Adrenal gland (tissue), 12 donors: ENCODE data around the gene STRN3. TPM values are rescaled to one million over a fixed set of nuclear protein-coding genes. Genes with fewer than 3 reads are reported as not detected.
"Not testable (repeated sequence)": the region's sequence is repeated elsewhere in the genome, so short reads cannot be mapped to it uniquely, and the experiment has no call there.

ENCODE experiments used
- DNase-seq, 7 donors: peaks; one replicate each; pipeline ENCODE4 v3.0.0-alpha.2; 2019 to 2020
- H3K27ac ChIP-seq, 5 donors: fragments of 200-600 bp; sonication (generic) in 4 of 5; 1 replicate in 3 of 5; 2 replicates in 2 of 5; pipeline versions ENCODE4 v1.5.1 to v1.8.0; 2016 to 2020; ENCODE audit warnings: mild to moderate bottlenecking in 1 of 5
- H3K27me3 ChIP-seq: fragments of 200-600 bp; 2 replicates; pipeline ENCODE4 v1.8.0; 2021
- H3K36me3 ChIP-seq, 2 donors: fragments of 200-600 bp; replicated peaks in 1 of 2; 1 replicate in 1 of 2; 2 replicates in 1 of 2; pipeline versions ENCODE4 v1.5.1 to v1.8.0; 2018 to 2022
- H3K4me1 ChIP-seq, 2 donors: fragments of 200-600 bp; replicated peaks in 1 of 2; 1 replicate in 1 of 2; 2 replicates in 1 of 2; pipeline versions ENCODE4 v1.5.1 to v1.8.0; 2018 to 2021
- H3K4me3 ChIP-seq, 4 donors: fragments of 200-600 bp; sonication (generic) in 3 of 4; one replicate each; pipeline ENCODE4 v1.5.1; 2016 to 2018
- H3K9me3 ChIP-seq, 3 donors: fragments of 200-600 bp; sonication (generic) in 1 of 3; replicated peaks in 1 of 3; 1 replicate in 2 of 3; 2 replicates in 1 of 3; pipeline versions ENCODE4 v1.5.1 to v1.8.0; 2016 to 2021
- POLR2A ChIP-seq, 2 donors: fragments of 450-650 bp; IDR thresholded peaks; one replicate each; pipeline ENCODE4 v1.6.1; 2017; ENCODE audit warnings: antibody characterized with exemption in 2 of 2, mild to moderate bottlenecking in 2 of 2, moderate library complexity in 1 of 2
- WGBS, 4 donors: extraction: QIAGEN DNeasy Blood & Tissue Kit in 2 of 4; methylation state at CpG; one replicate each; pipeline versions ENCODE4 v1.1.5 to v1.1.7; 2013 to 2017; 5-methylcytosine and 5-hydroxymethylcytosine counted together
- intact Hi-C, 2 donors: fragments of 100-400 bp; cut with DNase I; formaldehyde crosslinking; loops; one replicate each; pipeline versions ENCODE4 v1.14.1 to v1.15.0; 2022 to 2023
- polyA plus RNA-seq, 3 donors: library from polyadenylated mRNA; stranded (reverse); fragments of 200-250 nt in 2 of 3; fragments of 350-450 nt in 1 of 3; fragmentation: Illumina TruSeq in 1 of 3; extraction: RNeasy Lipid Tissue Mini Kit (QIAGEN cat#74804) in 1 of 3; gene quantifications; one replicate each; pipeline ENCODE4 v1.2.3, GENCODE V29; 2013 to 2014
- total RNA-seq, 9 donors: library from RNA; depleted of rRNA in 4 of 9; stranded (reverse); fragments of >200 nt in 4 of 9; fragments of 120-200 nt in 1 of 9; fragmentation: NEBNext Ultra II Directional in 1 of 9; extraction: Animal tissue kit (Norgen Biotek cat#: 25700) in 1 of 9; gene quantifications; one replicate each; pipeline versions ENCODE4 v1.1.0 to v1.2.4, GENCODE V29; 2013 to 2023
- TF ChIP-seq, protein P1 (sequence below), 6 experiments: fragments of 450-650 bp in 4 of 6; fragments of 200-600 bp in 2 of 6; sonication (generic) in 1 of 6; IDR thresholded peaks; 1 replicate in 5 of 6; 2 replicates in 1 of 6; pipeline versions ENCODE4 v1.5.1 to v1.8.0; 2016 to 2021; ENCODE audit warnings: antibody characterized with exemption in 6 of 6, mild to moderate bottlenecking in 2 of 6, moderate library complexity in 1 of 6
- donor health status: healthy with polysubstance abuse.
- donor health status: Bipolar disorder and iron deficiency.
- donor health status: DM: yes; HTN: yes; CAD: no.
- donor health status: DM: no; HTN: no; CAD: no.
- donor health status: DM: no; HTN: no; CAD: no.
- donor health status: DM: yes; HTN: yes; CAD: no.

Gene STRN3
- total and polyA plus RNA-seq, 12 donors, result 11.0 to 61.2 (median 36.2) TPM

DNA sequence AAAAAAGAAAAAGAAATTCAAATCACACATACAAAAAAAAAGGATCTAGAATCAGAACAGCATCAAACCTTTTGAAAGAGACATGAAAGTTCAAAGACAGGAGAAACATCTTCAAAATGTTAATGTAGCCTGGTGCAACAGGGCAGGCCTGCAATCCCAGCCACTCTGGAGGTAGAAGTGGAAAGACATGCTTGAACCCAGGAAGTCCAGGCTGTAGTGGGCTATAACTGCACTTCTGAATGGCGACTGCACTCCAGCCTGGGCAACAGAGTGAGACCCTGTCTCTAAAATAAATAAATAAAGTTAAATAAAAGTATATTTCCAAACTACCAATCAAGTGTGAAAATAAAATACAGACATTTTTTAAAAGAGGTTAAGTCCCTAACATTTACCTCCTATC, 19.5 kb downstream of the STRN3 start:
- TF ChIP-seq, protein P1, sequence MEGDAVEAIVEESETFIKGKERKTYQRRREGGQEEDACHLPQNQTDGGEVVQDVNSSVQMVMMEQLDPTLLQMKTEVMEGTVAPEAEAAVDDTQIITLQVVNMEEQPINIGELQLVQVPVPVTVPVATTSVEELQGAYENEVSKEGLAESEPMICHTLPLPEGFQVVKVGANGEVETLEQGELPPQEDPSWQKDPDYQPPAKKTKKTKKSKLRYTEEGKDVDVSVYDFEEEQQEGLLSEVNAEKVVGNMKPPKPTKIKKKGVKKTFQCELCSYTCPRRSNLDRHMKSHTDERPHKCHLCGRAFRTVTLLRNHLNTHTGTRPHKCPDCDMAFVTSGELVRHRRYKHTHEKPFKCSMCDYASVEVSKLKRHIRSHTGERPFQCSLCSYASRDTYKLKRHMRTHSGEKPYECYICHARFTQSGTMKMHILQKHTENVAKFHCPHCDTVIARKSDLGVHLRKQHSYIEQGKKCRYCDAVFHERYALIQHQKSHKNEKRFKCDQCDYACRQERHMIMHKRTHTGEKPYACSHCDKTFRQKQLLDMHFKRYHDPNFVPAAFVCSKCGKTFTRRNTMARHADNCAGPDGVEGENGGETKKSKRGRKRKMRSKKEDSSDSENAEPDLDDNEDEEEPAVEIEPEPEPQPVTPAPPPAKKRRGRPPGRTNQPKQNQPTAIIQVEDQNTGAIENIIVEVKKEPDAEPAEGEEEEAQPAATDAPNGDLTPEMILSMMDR (IDR thresholded peaks at IDR 0.05), result no peak
- TF ChIP-seq POLR2A (IDR thresholded peaks at IDR 0.05), result no peak
- no peaks in the 10 kb centered on the region for H3K27me3 ChIP-seq
- intact Hi-C loops, result no loop called here
- no peak overlapping the region for H3K4me3 ChIP-seq
- DNase-seq, result no peak
- H3K36me3 ChIP-seq, result no peaks in the 10 kb centered on the region
- H3K9me3 ChIP-seq, result no peaks in the 10 kb centered on the region
- H3K27ac ChIP-seq, result no peak overlapping the region
- no peaks in the 10 kb centered on the region for H3K4me1 ChIP-seq
- WGBS, 4 donors, result 97 to 100% (median 100%) methylated on average over 1 of the region's 1 CpG

DNA sequence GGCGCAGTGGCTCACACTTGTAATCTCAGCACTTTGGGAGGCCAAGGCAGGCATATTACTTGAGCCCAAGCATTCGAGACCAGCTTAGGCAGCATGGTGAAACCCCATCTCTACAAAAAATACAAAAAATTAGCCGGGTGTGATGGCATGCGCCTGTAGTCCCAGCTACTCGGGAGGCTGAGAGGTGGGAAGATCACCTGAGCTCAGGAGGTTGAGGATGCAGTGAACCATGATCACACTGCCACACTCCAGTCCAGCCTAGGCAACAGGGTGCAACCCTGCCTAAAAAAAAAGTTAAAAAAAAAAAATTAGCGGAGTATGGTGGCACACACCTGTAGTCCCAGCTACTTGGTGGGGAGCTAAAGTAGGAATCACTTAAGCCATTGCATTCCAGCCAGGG, 22.2 kb downstream of the STRN3 start:
- H3K4me3 ChIP-seq, H3K9me3 ChIP-seq, intact Hi-C loops, DNase-seq, H3K36me3 ChIP-seq, H3K27me3 ChIP-seq, H3K27ac ChIP-seq: not testable (repeated sequence)
- WGBS, 4 donors, result 90 to 99% (median 96%) methylated on average over 6 of the region's 6 CpGs
- peaks cover 0 to 11% of the 10 kb centered on the region in 2 donors for H3K4me1 ChIP-seq

DNA sequence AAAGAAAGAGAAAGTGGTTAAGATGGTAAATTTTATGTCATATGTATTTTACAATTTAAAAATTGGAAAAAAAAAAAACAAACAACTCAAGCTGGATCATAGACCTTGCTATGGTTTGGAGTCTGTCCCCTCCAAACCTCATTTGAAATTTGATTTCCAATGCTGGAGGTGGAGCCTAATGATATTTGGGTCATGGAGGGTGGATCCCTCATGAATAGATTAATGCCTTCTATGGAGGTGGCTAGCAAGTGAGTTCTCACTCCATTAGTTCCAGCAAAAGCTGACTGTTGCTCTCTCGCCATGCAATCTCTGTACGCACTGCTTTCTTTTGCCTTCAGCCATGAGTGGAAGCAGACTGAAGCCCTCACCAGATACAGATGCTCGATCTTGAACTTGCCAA, 22.9 kb downstream of the STRN3 start:
- H3K4me1 ChIP-seq, result peaks cover 0 to 11% of the 10 kb centered on the region in 2 donors
- peaks cover 0 to 5% (median 0%) of the 10 kb centered on the region in 3 donors for H3K9me3 ChIP-seq
- TF ChIP-seq, protein P1 (IDR thresholded peaks at IDR 0.05), result no peak
- no peak for TF ChIP-seq POLR2A (IDR thresholded peaks at IDR 0.05)
- WGBS, 4 donors, result 94 to 100% (median 99%) methylated on average over 3 of the region's 3 CpGs
- no peaks in the 10 kb centered on the region for H3K36me3 ChIP-seq
- DNase-seq, result no peak
- no peaks in the 10 kb centered on the region for H3K27me3 ChIP-seq
- no peak overlapping the region for H3K27ac ChIP-seq
- no peak overlapping the region for H3K4me3 ChIP-seq
- intact Hi-C loops, result no loop called here

DNA sequence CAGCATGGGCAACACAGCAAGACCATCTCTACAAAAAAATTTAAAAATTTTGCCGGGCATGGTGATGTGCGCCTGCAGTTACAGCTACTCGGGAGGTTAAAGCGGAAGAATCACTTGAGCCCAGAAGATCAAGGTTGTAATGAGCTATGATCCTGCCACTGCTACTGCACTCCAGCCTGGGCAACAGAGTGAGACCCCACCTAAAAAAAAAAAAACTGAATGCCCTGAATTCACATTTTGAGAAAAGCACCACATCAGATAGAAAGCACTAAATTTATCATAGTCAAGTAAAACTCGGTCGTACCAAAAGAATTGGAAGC, 24.9 kb downstream of the STRN3 start:
- 75 to 90% (median 84%) methylated on average over 6 of the region's 6 CpGs for WGBS, 4 donors
- Histone ChIP-seq H3K27ac (no peak overlapping the region), H3K9me3 (peaks cover 0 to 8% (median 0%) of the 10 kb centered on the region in 3 donors), H3K27me3 (no peaks in the 10 kb centered on the region), H3K4me1 (peaks cover 0 to 11% of the 10 kb centered on the region in 2 donors), H3K36me3 (no peaks in the 10 kb centered on the region), H3K4me3 (no peak overlapping the region)
- DNase-seq, result no peak
- TF ChIP-seq, protein P1 (IDR thresholded peaks at IDR 0.05), result no peak
- no peak for TF ChIP-seq POLR2A (IDR thresholded peaks at IDR 0.05)
- intact Hi-C loops, result no loop called here

DNA sequence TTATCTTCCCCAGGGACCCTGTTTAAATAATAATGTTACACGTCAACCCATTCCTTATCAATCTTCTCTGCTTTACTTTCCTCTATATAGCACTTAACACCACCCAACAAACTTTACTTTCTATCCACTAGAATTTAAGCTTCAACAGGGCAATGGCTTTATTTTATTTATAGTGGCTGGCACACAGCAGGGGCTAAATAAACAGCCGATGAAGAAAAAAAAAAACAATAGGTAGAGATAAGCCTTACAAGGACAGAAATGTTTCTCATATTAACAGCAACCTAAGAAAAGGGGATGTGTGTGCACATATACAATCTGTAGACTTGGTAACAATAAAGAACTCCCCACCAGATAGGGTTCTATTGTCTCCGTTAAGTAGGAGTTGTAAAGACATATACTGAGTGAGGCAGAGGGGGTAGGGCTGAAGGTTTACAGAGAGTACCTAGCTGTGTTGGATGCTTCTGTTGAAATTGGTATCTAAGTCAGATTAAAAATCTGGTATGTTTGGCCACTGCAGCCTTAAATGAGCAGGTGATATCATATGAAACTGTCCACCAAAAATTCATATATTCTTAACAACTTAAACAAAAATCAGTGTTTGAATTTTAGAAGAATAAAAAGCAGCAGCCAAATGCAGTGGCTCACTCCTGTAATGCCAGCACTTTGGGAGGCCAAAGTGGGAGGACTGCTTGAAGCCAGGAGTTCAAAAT, 25.4 kb downstream of the STRN3 start:
- Histone ChIP-seq H3K4me3 (no peak overlapping the region), H3K4me1 (peaks cover 0 to 15% of the 10 kb centered on the region in 2 donors), H3K36me3 (no peaks in the 10 kb centered on the region), H3K27ac (no peak overlapping the region), H3K27me3 (no peaks in the 10 kb centered on the region), H3K9me3 (peaks cover 0 to 8% (median 0%) of the 10 kb centered on the region in 3 donors)
- no peak for DNase-seq
- TF ChIP-seq, protein P1 (IDR thresholded peaks at IDR 0.05), result no peak
- TF ChIP-seq POLR2A (IDR thresholded peaks at IDR 0.05), result no peak
- intact Hi-C loops, result no loop called here
- 52 to 70% (median 57%) methylated on average over 3 of the region's 3 CpGs for WGBS, 4 donors
